ENCODE data around the gene DCC.

The DCC gene

GRCh38 chr18:52408800-52409302, 68.9 kb downstream of the DCC start:
- Histone ChIP-seq H3K9me3 (ENCODE audit: control insufficient read depth in 2 of 2, low read length in 2 of 2) (no peaks in the 10 kb centered on the region), H3K9ac (ENCODE audit: low read depth in 1 of 2, low read length in 2 of 2) (no peak overlapping the region), H3K36me3 (ENCODE audit: control insufficient read depth in 2 of 2, insufficient read depth in 2 of 2, low read length in 2 of 2) (no peaks in the 10 kb centered on the region), H3K4me1 (ENCODE audit: control insufficient read depth in 2 of 2, insufficient read depth in 2 of 2, low read length in 2 of 2) (no peaks in the 10 kb centered on the region), H3K27me3 (ENCODE audit: control insufficient read depth in 2 of 2, insufficient read depth in 2 of 2, low read length in 2 of 2) (no peaks in the 10 kb centered on the region), H3K27ac (ENCODE audit: low read depth in 2 of 2, low read length in 2 of 2) (no peak overlapping the region), H3K4me3 (ENCODE audit: low read length in 2 of 2) (no peak overlapping the region)

DNA sequence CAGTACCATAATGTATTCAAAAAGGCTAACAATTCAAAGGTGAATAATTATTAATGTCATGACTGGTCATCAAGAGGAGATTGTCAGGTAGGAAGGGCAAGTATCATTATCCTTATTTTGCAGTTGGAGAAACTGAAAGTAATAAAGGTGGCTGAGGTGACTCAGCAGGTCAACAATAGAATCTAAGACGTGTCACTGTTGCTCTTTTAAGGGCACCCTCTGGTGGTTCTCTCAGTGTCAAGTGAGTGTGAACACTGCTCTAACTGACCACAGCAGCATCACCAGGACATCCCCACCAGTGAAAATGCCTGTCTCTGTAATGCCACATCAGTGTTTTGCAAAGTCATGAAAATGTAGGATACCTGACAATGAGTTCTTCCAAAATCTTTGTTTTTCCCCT, 69.7 kb downstream of the DCC start:
- Histone ChIP-seq H3K27me3 (ENCODE audit: control insufficient read depth in 2 of 2, insufficient read depth in 2 of 2, low read length in 2 of 2) (no peaks in the 10 kb centered on the region), H3K4me3 (ENCODE audit: low read length in 2 of 2) (no peak overlapping the region), H3K36me3 (ENCODE audit: control insufficient read depth in 2 of 2, insufficient read depth in 2 of 2, low read length in 2 of 2) (no peaks in the 10 kb centered on the region), H3K4me1 (ENCODE audit: control insufficient read depth in 2 of 2, insufficient read depth in 2 of 2, low read length in 2 of 2) (no peaks in the 10 kb centered on the region), H3K9me3 (ENCODE audit: control insufficient read depth in 2 of 2, low read length in 2 of 2) (no peaks in the 10 kb centered on the region), H3K27ac (ENCODE audit: low read depth in 2 of 2, low read length in 2 of 2) (no peak overlapping the region), H3K9ac (ENCODE audit: low read depth in 1 of 2, low read length in 2 of 2) (no peak overlapping the region)

DNA sequence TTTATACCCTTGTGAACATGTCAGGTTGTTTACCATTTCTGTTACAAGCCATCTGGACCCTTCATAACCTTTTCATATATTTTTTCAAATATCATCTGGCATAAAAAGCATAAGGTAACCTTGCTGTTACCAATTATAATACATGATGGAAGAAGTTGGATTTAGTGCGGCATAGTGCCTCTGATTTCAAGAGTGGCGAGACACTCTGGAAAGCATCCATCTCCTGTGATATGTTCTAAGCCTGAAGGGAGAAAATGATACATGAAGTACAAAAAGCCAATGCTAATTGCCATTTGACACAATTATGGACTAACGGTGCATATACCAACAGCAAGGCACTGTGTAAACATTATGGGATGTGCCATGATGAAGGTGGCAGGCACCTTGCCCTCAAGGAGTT, 75.1 kb downstream of the DCC start:
- Histone ChIP-seq H3K9ac (ENCODE audit: low read depth in 1 of 2, low read length in 2 of 2) (no peak overlapping the region), H3K4me1 (ENCODE audit: control insufficient read depth in 2 of 2, insufficient read depth in 2 of 2, low read length in 2 of 2) (no peaks in the 10 kb centered on the region), H3K36me3 (ENCODE audit: control insufficient read depth in 2 of 2, insufficient read depth in 2 of 2, low read length in 2 of 2) (no peaks in the 10 kb centered on the region), H3K27ac (ENCODE audit: low read depth in 2 of 2, low read length in 2 of 2) (no peak overlapping the region), H3K9me3 (ENCODE audit: control insufficient read depth in 2 of 2, low read length in 2 of 2) (no peaks in the 10 kb centered on the region), H3K27me3 (ENCODE audit: control insufficient read depth in 2 of 2, insufficient read depth in 2 of 2, low read length in 2 of 2) (no peaks in the 10 kb centered on the region), H3K4me3 (ENCODE audit: low read length in 2 of 2) (no peak overlapping the region)

GRCh38 chr18:52422985-52423601, 83.1 kb downstream of the DCC start:
- H3K27me3 ChIP-seq (ENCODE audit: control insufficient read depth in 2 of 2, insufficient read depth in 2 of 2, low read length in 2 of 2): no peaks in the 10 kb centered on the region
- no peaks in the 10 kb centered on the region for H3K9me3 ChIP-seq (ENCODE audit: control insufficient read depth in 2 of 2, low read length in 2 of 2)
- no peak overlapping the region for H3K9ac ChIP-seq (ENCODE audit: low read depth in 1 of 2, low read length in 2 of 2)
- no peak overlapping the region for H3K27ac ChIP-seq (ENCODE audit: low read depth in 2 of 2, low read length in 2 of 2)
- H3K4me3 ChIP-seq (ENCODE audit: low read length in 2 of 2): no peak overlapping the region
- no peaks in the 10 kb centered on the region for H3K4me1 ChIP-seq (ENCODE audit: control insufficient read depth in 2 of 2, insufficient read depth in 2 of 2, low read length in 2 of 2)
- no peaks in the 10 kb centered on the region for H3K36me3 ChIP-seq (ENCODE audit: control insufficient read depth in 2 of 2, insufficient read depth in 2 of 2, low read length in 2 of 2)

GRCh38 chr18:52426041-52426440, 86.0 kb downstream of the DCC start:
- Histone ChIP-seq H3K27ac (ENCODE audit: low read depth in 2 of 2, low read length in 2 of 2) (no peak overlapping the region), H3K9ac (ENCODE audit: low read depth in 1 of 2, low read length in 2 of 2) (no peak overlapping the region), H3K27me3 (ENCODE audit: control insufficient read depth in 2 of 2, insufficient read depth in 2 of 2, low read length in 2 of 2) (no peaks in the 10 kb centered on the region), H3K36me3 (ENCODE audit: control insufficient read depth in 2 of 2, insufficient read depth in 2 of 2, low read length in 2 of 2) (no peaks in the 10 kb centered on the region), H3K4me1 (ENCODE audit: control insufficient read depth in 2 of 2, insufficient read depth in 2 of 2, low read length in 2 of 2) (no peaks in the 10 kb centered on the region), H3K9me3 (ENCODE audit: control insufficient read depth in 2 of 2, low read length in 2 of 2) (no peaks in the 10 kb centered on the region), H3K4me3 (ENCODE audit: low read length in 2 of 2) (no peak overlapping the region)

GRCh38 chr18:52426462-52426861, 86.5 kb downstream of the DCC start:
- no peak overlapping the region for H3K27ac ChIP-seq (ENCODE audit: low read depth in 2 of 2, low read length in 2 of 2)
- no peaks in the 10 kb centered on the region for H3K9me3 ChIP-seq (ENCODE audit: control insufficient read depth in 2 of 2, low read length in 2 of 2)
- H3K9ac ChIP-seq (ENCODE audit: low read depth in 1 of 2, low read length in 2 of 2): no peak overlapping the region
- H3K27me3 ChIP-seq (ENCODE audit: control insufficient read depth in 2 of 2, insufficient read depth in 2 of 2, low read length in 2 of 2): no peaks in the 10 kb centered on the region
- no peak overlapping the region for H3K4me3 ChIP-seq (ENCODE audit: low read length in 2 of 2)
- no peaks in the 10 kb centered on the region for H3K36me3 ChIP-seq (ENCODE audit: control insufficient read depth in 2 of 2, insufficient read depth in 2 of 2, low read length in 2 of 2)
- H3K4me1 ChIP-seq (ENCODE audit: control insufficient read depth in 2 of 2, insufficient read depth in 2 of 2, low read length in 2 of 2): no peaks in the 10 kb centered on the region

DNA sequence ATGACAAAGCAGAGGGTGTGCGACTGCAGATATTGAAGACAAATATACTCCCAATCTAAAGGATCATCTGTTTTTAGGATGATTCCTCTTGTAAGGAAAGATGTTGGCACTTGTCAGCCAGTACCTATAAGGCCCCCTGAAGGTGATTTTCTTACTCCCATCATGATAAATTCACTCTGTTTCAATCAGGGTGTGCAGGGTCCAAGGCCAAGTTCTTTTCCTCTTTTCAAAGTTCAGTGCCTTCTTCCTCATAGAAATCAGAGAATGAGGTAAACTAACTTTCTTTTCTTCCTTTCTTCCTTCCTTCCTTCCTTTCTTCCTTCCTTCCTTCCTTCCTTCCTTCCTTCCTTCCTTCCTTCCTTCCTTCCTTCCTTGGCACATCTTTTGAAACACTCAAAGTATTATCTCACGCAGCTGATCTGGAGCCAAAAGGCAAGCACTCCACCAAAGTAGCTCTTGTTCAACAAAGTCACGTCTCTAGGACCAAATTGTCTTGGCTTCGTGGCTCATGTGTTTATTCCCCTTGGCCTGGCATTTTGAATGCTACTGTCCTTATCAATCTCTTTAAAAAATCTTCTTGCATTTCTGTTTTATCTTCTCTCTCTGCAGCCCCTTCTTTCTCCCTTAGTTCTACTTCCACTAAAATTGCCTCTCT, 87.7 kb downstream of the DCC start:
- Histone ChIP-seq H3K9ac (ENCODE audit: low read depth in 1 of 2, low read length in 2 of 2) (no peak overlapping the region), H3K36me3 (ENCODE audit: control insufficient read depth in 2 of 2, insufficient read depth in 2 of 2, low read length in 2 of 2) (no peaks in the 10 kb centered on the region), H3K27ac (ENCODE audit: low read depth in 2 of 2, low read length in 2 of 2) (no peak overlapping the region), H3K27me3 (ENCODE audit: control insufficient read depth in 2 of 2, insufficient read depth in 2 of 2, low read length in 2 of 2) (no peaks in the 10 kb centered on the region), H3K4me3 (ENCODE audit: low read length in 2 of 2) (no peak overlapping the region), H3K9me3 (ENCODE audit: control insufficient read depth in 2 of 2, low read length in 2 of 2) (no peaks in the 10 kb centered on the region), H3K4me1 (ENCODE audit: control insufficient read depth in 2 of 2, insufficient read depth in 2 of 2, low read length in 2 of 2) (no peaks in the 10 kb centered on the region)

GRCh38 chr18:52431683-52432082, 91.7 kb downstream of the DCC start:
- no peak overlapping the region for H3K27ac ChIP-seq (ENCODE audit: low read depth in 2 of 2, low read length in 2 of 2)
- no peak overlapping the region for H3K9ac ChIP-seq (ENCODE audit: low read depth in 1 of 2, low read length in 2 of 2)
- no peaks in the 10 kb centered on the region for H3K9me3 ChIP-seq (ENCODE audit: control insufficient read depth in 2 of 2, low read length in 2 of 2)
- H3K4me1 ChIP-seq (ENCODE audit: control insufficient read depth in 2 of 2, insufficient read depth in 2 of 2, low read length in 2 of 2): no peaks in the 10 kb centered on the region
- no peaks in the 10 kb centered on the region for H3K27me3 ChIP-seq (ENCODE audit: control insufficient read depth in 2 of 2, insufficient read depth in 2 of 2, low read length in 2 of 2)
- no peaks in the 10 kb centered on the region for H3K36me3 ChIP-seq (ENCODE audit: control insufficient read depth in 2 of 2, insufficient read depth in 2 of 2, low read length in 2 of 2)
- H3K4me3 ChIP-seq (ENCODE audit: low read length in 2 of 2): no peak overlapping the region

DNA sequence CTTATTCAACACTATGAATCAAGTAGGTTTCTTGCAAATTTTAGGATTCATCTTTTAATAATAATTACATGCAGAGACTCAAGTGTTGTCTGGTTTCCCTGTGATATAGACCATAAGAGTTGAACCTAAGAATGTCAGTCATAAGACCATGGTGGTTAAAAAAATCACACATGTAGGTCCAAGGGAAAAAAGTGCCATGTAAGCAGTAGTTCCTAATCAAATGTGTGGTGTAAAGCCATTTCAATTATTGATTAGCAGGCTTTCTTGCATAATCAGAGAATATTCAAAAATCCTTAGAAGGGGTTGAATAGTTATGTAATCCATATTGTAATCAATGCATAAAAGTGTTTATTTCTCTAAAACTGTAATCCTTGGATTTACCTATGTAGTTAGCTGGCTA, 93.8 kb downstream of the DCC start:
- no peak overlapping the region for H3K27ac ChIP-seq (ENCODE audit: low read depth in 2 of 2, low read length in 2 of 2)
- H3K4me3 ChIP-seq (ENCODE audit: low read length in 2 of 2): no peak overlapping the region
- H3K27me3 ChIP-seq (ENCODE audit: control insufficient read depth in 2 of 2, insufficient read depth in 2 of 2, low read length in 2 of 2): no peaks in the 10 kb centered on the region
- H3K9me3 ChIP-seq (ENCODE audit: control insufficient read depth in 2 of 2, low read length in 2 of 2): no peaks in the 10 kb centered on the region
- no peaks in the 10 kb centered on the region for H3K36me3 ChIP-seq (ENCODE audit: control insufficient read depth in 2 of 2, insufficient read depth in 2 of 2, low read length in 2 of 2)
- H3K9ac ChIP-seq (ENCODE audit: low read depth in 1 of 2, low read length in 2 of 2): no peak overlapping the region
- H3K4me1 ChIP-seq (ENCODE audit: control insufficient read depth in 2 of 2, insufficient read depth in 2 of 2, low read length in 2 of 2): no peaks in the 10 kb centered on the region

GRCh38 chr18:52435301-52435700, 95.3 kb downstream of the DCC start:
- Histone ChIP-seq H3K36me3 (ENCODE audit: control insufficient read depth in 2 of 2, insufficient read depth in 2 of 2, low read length in 2 of 2) (no peaks in the 10 kb centered on the region), H3K9ac (ENCODE audit: low read depth in 1 of 2, low read length in 2 of 2) (no peak overlapping the region), H3K4me3 (ENCODE audit: low read length in 2 of 2) (no peak overlapping the region), H3K27me3 (ENCODE audit: control insufficient read depth in 2 of 2, insufficient read depth in 2 of 2, low read length in 2 of 2) (no peaks in the 10 kb centered on the region), H3K9me3 (ENCODE audit: control insufficient read depth in 2 of 2, low read length in 2 of 2) (no peaks in the 10 kb centered on the region), H3K4me1 (ENCODE audit: control insufficient read depth in 2 of 2, insufficient read depth in 2 of 2, low read length in 2 of 2) (no peaks in the 10 kb centered on the region), H3K27ac (ENCODE audit: low read depth in 2 of 2, low read length in 2 of 2) (no peak overlapping the region)
